ENCODE measurements around the gene EDNRA.

Gene EDNRA

GRCh38 chr4:147513091-147513490 lies 32.2 kb downstream of the EDNRA start:
- no peak for DNase-seq (ENCODE audit: low read depth, low spot score)
- no peak for TF ChIP-seq YY1 (IDR thresholded peaks at IDR 0.05; ENCODE audit: insufficient read depth, insufficient read length)
- no peak for TF ChIP-seq ZNF274 (IDR thresholded peaks at IDR 0.05; ENCODE audit: low read depth, low read length)
- no peak for TF ChIP-seq SUZ12 (IDR thresholded peaks at IDR 0.05; ENCODE audit: extremely low read depth, insufficient read depth, insufficient read length)

GRCh38 chr4:147513952-147514351 lies 33.1 kb downstream of the EDNRA start:
- Histone ChIP-seq H3K4me1 (ENCODE audit: insufficient read depth, insufficient read length) (no peaks in the 10 kb centered on the region), H3K36me3 (ENCODE audit: insufficient read depth, insufficient read length, low read length) (no peaks in the 10 kb centered on the region), H3K9me3 (ENCODE audit: insufficient read depth, low read length) (no peaks in the 10 kb centered on the region), H3K27me3 (ENCODE audit: insufficient read depth, insufficient read length) (no peaks in the 10 kb centered on the region), H3K4me3 (ENCODE audit: insufficient read length, low read depth) (no peak overlapping the region), H3K9ac (ENCODE audit: insufficient read length, low read depth) (no peak overlapping the region)
- no peak for DNase-seq (ENCODE audit: low read depth, low spot score)
- TF ChIP-seq ZNF274 (IDR thresholded peaks at IDR 0.05; ENCODE audit: low read depth, low read length) (no peak), SUZ12 (IDR thresholded peaks at IDR 0.05; ENCODE audit: extremely low read depth, insufficient read depth, insufficient read length) (no peak), YY1 (IDR thresholded peaks at IDR 0.05; ENCODE audit: insufficient read depth, insufficient read length) (no peak)

More at GRCh38 chr4:147513091-147513490, 32.2 kb downstream of the EDNRA start:
- H3K36me3 ChIP-seq (ENCODE audit: insufficient read depth, insufficient read length, low read length): no peaks in the 10 kb centered on the region
- H3K9ac ChIP-seq (ENCODE audit: insufficient read length, low read depth): no peak overlapping the region
- H3K4me3 ChIP-seq (ENCODE audit: insufficient read length, low read depth): no peak overlapping the region
- H3K4me1 ChIP-seq (ENCODE audit: insufficient read depth, insufficient read length): no peaks in the 10 kb centered on the region
- no peaks in the 10 kb centered on the region for H3K27me3 ChIP-seq (ENCODE audit: insufficient read depth, insufficient read length)
- no peaks in the 10 kb centered on the region for H3K9me3 ChIP-seq (ENCODE audit: insufficient read depth, low read length)

GRCh38 chr4:147515220-147515936 lies 34.5 kb downstream of the EDNRA start:
- no peak overlapping the region for H3K9ac ChIP-seq (ENCODE audit: insufficient read length, low read depth)
- H3K36me3 ChIP-seq (ENCODE audit: insufficient read depth, insufficient read length, low read length): no peaks in the 10 kb centered on the region
- H3K27me3 ChIP-seq (ENCODE audit: insufficient read depth, insufficient read length): no peaks in the 10 kb centered on the region
- no peaks in the 10 kb centered on the region for H3K4me1 ChIP-seq (ENCODE audit: insufficient read depth, insufficient read length)
- DNase-seq (ENCODE audit: low read depth, low spot score): no peak
- H3K4me3 ChIP-seq (ENCODE audit: insufficient read length, low read depth): no peak overlapping the region
- TF ChIP-seq SUZ12 (IDR thresholded peaks at IDR 0.05; ENCODE audit: extremely low read depth, insufficient read depth, insufficient read length): no peak
- TF ChIP-seq YY1 (IDR thresholded peaks at IDR 0.05; ENCODE audit: insufficient read depth, insufficient read length): no peak
- no peak for TF ChIP-seq ZNF274 (IDR thresholded peaks at IDR 0.05; ENCODE audit: low read depth, low read length)
- no peaks in the 10 kb centered on the region for H3K9me3 ChIP-seq (ENCODE audit: insufficient read depth, low read length)

- no peaks in the 10 kb centered on the region for H3K27me3 ChIP-seq (ENCODE audit: insufficient read depth, insufficient read length)
- no peaks in the 10 kb centered on the region for H3K4me1 ChIP-seq (ENCODE audit: insufficient read depth, insufficient read length)
- H3K4me3 ChIP-seq (ENCODE audit: insufficient read length, low read depth): no peak overlapping the region
- H3K9ac ChIP-seq (ENCODE audit: insufficient read length, low read depth): no peak overlapping the region
- no peaks in the 10 kb centered on the region for H3K36me3 ChIP-seq (ENCODE audit: insufficient read depth, insufficient read length, low read length)
- TF ChIP-seq ZNF274 (IDR thresholded peaks at IDR 0.05; ENCODE audit: low read depth, low read length) (no peak), SUZ12 (IDR thresholded peaks at IDR 0.05; ENCODE audit: extremely low read depth, insufficient read depth, insufficient read length) (no peak), YY1 (IDR thresholded peaks at IDR 0.05; ENCODE audit: insufficient read depth, insufficient read length) (no peak)
- H3K9me3 ChIP-seq (ENCODE audit: insufficient read depth, low read length): no peaks in the 10 kb centered on the region
- DNase-seq (ENCODE audit: low read depth, low spot score): no peak
These were observed 35.2 kb downstream of the EDNRA start for GRCh38 chr4:147516133-147516532.

GRCh38 chr4:147518086-147518485 lies 37.2 kb downstream of the EDNRA start:
- no peak for TF ChIP-seq ZNF274 (IDR thresholded peaks at IDR 0.05; ENCODE audit: low read depth, low read length)
- TF ChIP-seq YY1 (IDR thresholded peaks at IDR 0.05; ENCODE audit: insufficient read depth, insufficient read length): no peak
- no peak for TF ChIP-seq SUZ12 (IDR thresholded peaks at IDR 0.05; ENCODE audit: extremely low read depth, insufficient read depth, insufficient read length)
- Histone ChIP-seq H3K9ac (ENCODE audit: insufficient read length, low read depth) (no peak overlapping the region), H3K4me1 (ENCODE audit: insufficient read depth, insufficient read length) (no peaks in the 10 kb centered on the region), H3K27me3 (ENCODE audit: insufficient read depth, insufficient read length) (no peaks in the 10 kb centered on the region), H3K4me3 (ENCODE audit: insufficient read length, low read depth) (no peak overlapping the region), H3K36me3 (ENCODE audit: insufficient read depth, insufficient read length, low read length) (no peaks in the 10 kb centered on the region), H3K9me3 (ENCODE audit: insufficient read depth, low read length) (no peaks in the 10 kb centered on the region)
- no peak for DNase-seq (ENCODE audit: low read depth, low spot score)

GRCh38 chr4:147518846-147519767 lies 38.2 kb downstream of the EDNRA start:
- Histone ChIP-seq H3K4me3 (ENCODE audit: insufficient read length, low read depth) (no peak overlapping the region), H3K36me3 (ENCODE audit: insufficient read depth, insufficient read length, low read length) (no peaks in the 10 kb centered on the region), H3K9ac (ENCODE audit: insufficient read length, low read depth) (no peak overlapping the region), H3K27me3 (ENCODE audit: insufficient read depth, insufficient read length) (no peaks in the 10 kb centered on the region), H3K9me3 (ENCODE audit: insufficient read depth, low read length) (no peaks in the 10 kb centered on the region), H3K4me1 (ENCODE audit: insufficient read depth, insufficient read length) (no peaks in the 10 kb centered on the region)
- peak; percentile 27 for DNase-seq (ENCODE audit: low read depth, low spot score)
- TF ChIP-seq YY1 (IDR thresholded peaks at IDR 0.05; ENCODE audit: insufficient read depth, insufficient read length) (no peak), SUZ12 (IDR thresholded peaks at IDR 0.05; ENCODE audit: extremely low read depth, insufficient read depth, insufficient read length) (no peak), ZNF274 (IDR thresholded peaks at IDR 0.05; ENCODE audit: low read depth, low read length) (no peak)

- no peak overlapping the region for H3K4me3 ChIP-seq (ENCODE audit: insufficient read length, low read depth)
- H3K27me3 ChIP-seq (ENCODE audit: insufficient read depth, insufficient read length): no peaks in the 10 kb centered on the region
- no peak overlapping the region for H3K9ac ChIP-seq (ENCODE audit: insufficient read length, low read depth)
- TF ChIP-seq SUZ12 (IDR thresholded peaks at IDR 0.05; ENCODE audit: extremely low read depth, insufficient read depth, insufficient read length): no peak
- TF ChIP-seq YY1 (IDR thresholded peaks at IDR 0.05; ENCODE audit: insufficient read depth, insufficient read length): no peak
- no peak for TF ChIP-seq ZNF274 (IDR thresholded peaks at IDR 0.05; ENCODE audit: low read depth, low read length)
- no peak for DNase-seq (ENCODE audit: low read depth, low spot score)
- no peaks in the 10 kb centered on the region for H3K9me3 ChIP-seq (ENCODE audit: insufficient read depth, low read length)
- no peaks in the 10 kb centered on the region for H3K36me3 ChIP-seq (ENCODE audit: insufficient read depth, insufficient read length, low read length)
- no peaks in the 10 kb centered on the region for H3K4me1 ChIP-seq (ENCODE audit: insufficient read depth, insufficient read length)
These were observed 43.7 kb downstream of the EDNRA start for GRCh38 chr4:147524601-147525000.

Data from NT2/D1 (cell line).